CD4-positive, alpha-beta memory T cell (primary cell): Measurements from ENCODE around the gene MED13L. TPM values are rescaled to one million over a fixed set of nuclear protein-coding genes. Genes with fewer than 3 reads are reported as not detected.

Source experiments
- CTCF ChIA-PET: fragments of 350-600 bp; sonication (Branson Sonifier 250); formaldehyde crosslinking; loops from one replicate; lab custom pipeline; 2021; ENCODE audit warnings: inconsistent platforms; ENCODE audit not compliant: partially characterized antibody; lab: Charles Lee
- POLR2A ChIA-PET: fragments of 350-600 bp; sonication (Branson Sonifier 250); formaldehyde crosslinking; loops from one replicate; lab custom pipeline; 2021; ENCODE audit not compliant: partially characterized antibody; lab: Charles Lee
- DNase-seq, 5 donors: peaks; one replicate each; pipeline versions ENCODE4 v3.0.0 to v3.0.0-alpha.2; 2020 to 2022; ENCODE audit warnings: mixed read lengths in 1 of 5
- H3K27ac ChIP-seq: one replicate; pipeline ENCODE4 v1.7.0; 2013; ENCODE audit warnings: low read depth, low read length
- H3K27me3 ChIP-seq: 2 replicates; pipeline ENCODE4 v1.7.0; 2013; ENCODE audit warnings: mild to moderate bottlenecking, low read length, moderate library complexity; ENCODE audit not compliant: insufficient read depth
- H3K36me3 ChIP-seq: 2 replicates; pipeline ENCODE4 v1.7.0; 2013; ENCODE audit warnings: mild to moderate bottlenecking, low read length, moderate library complexity; ENCODE audit not compliant: insufficient read depth
- H3K4me1 ChIP-seq: 2 replicates; pipeline ENCODE4 v1.7.0; 2013; ENCODE audit warnings: mild to moderate bottlenecking, low read length, moderate library complexity; ENCODE audit not compliant: insufficient read depth
- H3K4me3 ChIP-seq, 2 donors: one replicate each; pipeline ENCODE4 v1.7.0; 2013; ENCODE audit warnings: low read length in 2 of 2, mild to moderate bottlenecking in 1 of 2
- H3K9me3 ChIP-seq, 2 donors: one replicate each; pipeline ENCODE4 v1.7.0; 2013; ENCODE audit warnings: low read length in 2 of 2, control low read depth in 1 of 2; ENCODE audit not compliant: control insufficient read depth in 1 of 2
- H3K27ac Mint-ChIP-seq, 7 donors: one replicate each; pipeline ENCODE4 v1.8.0; 2020 to 2021; ENCODE audit warnings: mixed read lengths in 7 of 7, mild to moderate bottlenecking in 6 of 7, inconsistent platforms in 3 of 7, moderate library complexity in 3 of 7
- H3K27me3 Mint-ChIP-seq, 2 donors: one replicate each; pipeline ENCODE4 v1.8.0; 2020 to 2021; ENCODE audit warnings: mixed read lengths in 2 of 2
- H3K36me3 Mint-ChIP-seq, 2 donors: one replicate each; pipeline ENCODE4 v1.8.0; 2020 to 2021; ENCODE audit warnings: mixed read lengths in 2 of 2, inconsistent platforms in 1 of 2, mild to moderate bottlenecking in 1 of 2
- H3K4me1 Mint-ChIP-seq, 4 donors: one replicate each; pipeline ENCODE4 v1.8.0; 2020 to 2021; ENCODE audit warnings: mixed read lengths in 4 of 4, mild to moderate bottlenecking in 1 of 4
- H3K4me3 Mint-ChIP-seq, 8 donors: one replicate each; pipeline ENCODE4 v1.8.0; 2020 to 2021; ENCODE audit warnings: mixed read lengths in 8 of 8, mild to moderate bottlenecking in 7 of 8, moderate library complexity in 6 of 8, inconsistent platforms in 3 of 8
- H3K9me3 Mint-ChIP-seq, 8 donors: one replicate each; pipeline ENCODE4 v1.8.0; 2020 to 2021; ENCODE audit warnings: mixed read lengths in 8 of 8, mild to moderate bottlenecking in 5 of 8, inconsistent platforms in 3 of 8, moderate library complexity in 1 of 8
- intact Hi-C: fragments of 100-400 bp; cut with micrococcal nuclease; formaldehyde crosslinking; loops from one replicate; pipeline ENCODE4 v1.15.1; 2023
- polyA plus RNA-seq, 2 donors: library from polyadenylated mRNA; unstranded; fragments of 300-500 nt; fragmentation: Illumina TruSeq; gene quantifications; one replicate each; pipeline ENCODE4 v1.2.3, GENCODE V29; 2021
- total RNA-seq, 2 experiments: library from RNA; stranded (reverse); gene quantifications; one replicate each; pipeline ENCODE4 v1.2.3, GENCODE V29; 2021

Gene MED13L
- total and polyA plus RNA-seq, 4 experiments from 2014 or later, result 3.8 to 156 (median 81.1) TPM

- H3K4me1 Mint-ChIP-seq, result peaks cover 37 to 60% (median 50%) of the 10 kb centered on the region in 4 donors
- Histone ChIP-seq H3K27ac (no peak overlapping the region), H3K4me3 (no peak overlapping the region), H3K4me1 (peaks cover 44% of the 10 kb centered on the region), H3K27me3 (no peaks in the 10 kb centered on the region), H3K36me3 (no peaks in the 10 kb centered on the region), H3K9me3 (no peaks in the 10 kb centered on the region)
- no peak overlapping the region for H3K27ac Mint-ChIP-seq
- no peaks in the 10 kb centered on the region for H3K27me3 Mint-ChIP-seq
- H3K36me3 Mint-ChIP-seq, result no peaks in the 10 kb centered on the region
- POLR2A ChIA-PET, result interaction anchor here (0.6 kb wide), 1 partner anchor 53 kb away, joined by 3 read pairs; no protein-coding TSS in a partner anchor
- no peak for DNase-seq
- no peak overlapping the region for H3K4me3 Mint-ChIP-seq
- intact Hi-C loops, result no loop called here
- H3K9me3 Mint-ChIP-seq, result no peaks in the 10 kb centered on the region
- CTCF ChIA-PET, result no interaction called here
Measured at GRCh38 chr12:116160231-116160630, 117.3 kb downstream of the MED13L start.

- Mint-ChIP-seq H3K27me3 (no peaks in the 10 kb centered on the region), H3K36me3 (no peaks in the 10 kb centered on the region), H3K9me3 (no peaks in the 10 kb centered on the region), H3K4me1 (peaks cover 32 to 56% (median 46%) of the 10 kb centered on the region in 4 donors), H3K4me3 (no peak overlapping the region), H3K27ac (no peak overlapping the region)
- Histone ChIP-seq H3K4me3 (no peak overlapping the region), H3K36me3 (no peaks in the 10 kb centered on the region), H3K27ac (no peak overlapping the region), H3K4me1 (peaks cover 40% of the 10 kb centered on the region), H3K27me3 (no peaks in the 10 kb centered on the region), H3K9me3 (no peaks in the 10 kb centered on the region)
- CTCF ChIA-PET, result no interaction called here
- POLR2A ChIA-PET, result interaction anchor here (0.6 kb wide), 1 partner anchor 53 kb away, joined by 3 read pairs; no protein-coding TSS in a partner anchor
- DNase-seq, result no peak
- intact Hi-C loops, result no loop called here
Measured at GRCh38 chr12:116159593-116160200, 117.8 kb downstream of the MED13L start.

GRCh38 chr12:116159175-116159574 lies 118.3 kb downstream of the MED13L start:
- Mint-ChIP-seq H3K27ac (no peak overlapping the region), H3K36me3 (no peaks in the 10 kb centered on the region), H3K27me3 (no peaks in the 10 kb centered on the region), H3K9me3 (no peaks in the 10 kb centered on the region), H3K4me1 (peaks cover 30 to 53% (median 42%) of the 10 kb centered on the region in 4 donors), H3K4me3 (no peak overlapping the region)
- POLR2A ChIA-PET, result no interaction called here
- no peak overlapping the region for H3K4me3 ChIP-seq
- H3K27ac ChIP-seq, result no peak overlapping the region
- H3K9me3 ChIP-seq, result no peaks in the 10 kb centered on the region
- intact Hi-C loops, result no loop called here
- no peaks in the 10 kb centered on the region for H3K27me3 ChIP-seq
- H3K36me3 ChIP-seq, result no peaks in the 10 kb centered on the region
- DNase-seq, result no peak
- H3K4me1 ChIP-seq, result peaks cover 36% of the 10 kb centered on the region
- CTCF ChIA-PET, result no interaction called here

GRCh38 chr12:116157845-116158267 lies 119.6 kb downstream of the MED13L start:
- H3K36me3 ChIP-seq, result no peaks in the 10 kb centered on the region
- H3K4me3 ChIP-seq, result no peak overlapping the region
- H3K4me1 Mint-ChIP-seq, result peaks cover 41 to 57% (median 50%) of the 10 kb centered on the region in 4 donors
- ChIA-PET POLR2A (no interaction called here), CTCF (no interaction called here)
- peaks cover 44% of the 10 kb centered on the region for H3K4me1 ChIP-seq
- no peaks in the 10 kb centered on the region for H3K9me3 ChIP-seq
- no peaks in the 10 kb centered on the region for H3K36me3 Mint-ChIP-seq
- no peak for DNase-seq
- H3K27ac ChIP-seq, result no peak overlapping the region
- no peaks in the 10 kb centered on the region for H3K9me3 Mint-ChIP-seq
- no peaks in the 10 kb centered on the region for H3K27me3 ChIP-seq
- intact Hi-C loops, result no loop called here
- no peaks in the 10 kb centered on the region for H3K27me3 Mint-ChIP-seq
- H3K27ac Mint-ChIP-seq, result no peak overlapping the region
- peak overlapping the region in 2 of 8 donors; percentile 1 to 33 for H3K4me3 Mint-ChIP-seq

GRCh38 chr12:116156614-116157013 lies 120.9 kb downstream of the MED13L start:
- no peaks in the 10 kb centered on the region for H3K27me3 Mint-ChIP-seq
- POLR2A ChIA-PET, result no interaction called here
- H3K4me1 ChIP-seq, result peaks cover 39% of the 10 kb centered on the region
- peak overlapping the region in 2 of 7 donors; percentile 55 to 70 for H3K27ac Mint-ChIP-seq
- intact Hi-C loops, result no loop called here
- H3K9me3 Mint-ChIP-seq, result no peaks in the 10 kb centered on the region
- no peak for DNase-seq
- CTCF ChIA-PET, result no interaction called here
- H3K27ac ChIP-seq, result no peak overlapping the region
- no peak overlapping the region for H3K4me3 ChIP-seq
- no peaks in the 10 kb centered on the region for H3K9me3 ChIP-seq
- H3K36me3 ChIP-seq, result no peaks in the 10 kb centered on the region
- no peaks in the 10 kb centered on the region for H3K36me3 Mint-ChIP-seq
- H3K4me1 Mint-ChIP-seq, result peaks cover 41 to 61% (median 52%) of the 10 kb centered on the region in 4 donors
- no peaks in the 10 kb centered on the region for H3K27me3 ChIP-seq
- H3K4me3 Mint-ChIP-seq, result no peak overlapping the region

- Mint-ChIP-seq H3K27me3 (no peaks in the 10 kb centered on the region), H3K4me1 (peaks cover 39 to 61% (median 52%) of the 10 kb centered on the region in 4 donors), H3K4me3 (no peak overlapping the region), H3K27ac (no peak overlapping the region), H3K9me3 (no peaks in the 10 kb centered on the region), H3K36me3 (no peaks in the 10 kb centered on the region)
- intact Hi-C loops, result no loop called here
- no peak for DNase-seq
- no peaks in the 10 kb centered on the region for H3K9me3 ChIP-seq
- CTCF ChIA-PET, result no interaction called here
- H3K4me1 ChIP-seq, result peaks cover 39% of the 10 kb centered on the region
- POLR2A ChIA-PET, result no interaction called here
- H3K36me3 ChIP-seq, result no peaks in the 10 kb centered on the region
- no peak overlapping the region for H3K27ac ChIP-seq
- no peak overlapping the region for H3K4me3 ChIP-seq
- H3K27me3 ChIP-seq, result no peaks in the 10 kb centered on the region
Measured at GRCh38 chr12:116155383-116155782, 122.1 kb downstream of the MED13L start.

- POLR2A ChIA-PET, result no interaction called here
Measured at GRCh38 chr12:116153983-116154382, 123.5 kb downstream of the MED13L start.

More at GRCh38 chr12:116153983-116154382, 123.5 kb downstream of the MED13L start:
- Histone ChIP-seq H3K27me3 (no peaks in the 10 kb centered on the region), H3K9me3 (no peaks in the 10 kb centered on the region), H3K4me3 (no peak overlapping the region), H3K4me1 (peaks cover 39% of the 10 kb centered on the region), H3K27ac (no peak overlapping the region), H3K36me3 (no peaks in the 10 kb centered on the region)
- intact Hi-C loops, result no loop called here
- Mint-ChIP-seq H3K4me1 (peaks cover 46 to 73% (median 59%) of the 10 kb centered on the region in 4 donors), H3K4me3 (no peak overlapping the region), H3K36me3 (no peaks in the 10 kb centered on the region), H3K9me3 (no peaks in the 10 kb centered on the region), H3K27me3 (no peaks in the 10 kb centered on the region), H3K27ac (peak overlapping the region in 1 of 7 donors; percentile 1)
- CTCF ChIA-PET, result no interaction called here
- DNase-seq, result no peak
